Hepatocyte (in vitro differentiated cells): ENCODE data around the gene IL24.

Experiments
- EZH2 ChIP-seq: fragments of 200-600 bp; sonication (generic); IDR thresholded peaks from 2 replicates; pipeline ENCODE4 v1.6.1; 2016; ENCODE audit warnings: antibody characterized with exemption, mild to moderate bottlenecking, borderline replicate concordance
- TF ChIP-seq, protein P1 (sequence below): fragments of 200-600 bp; sonication (generic); IDR thresholded peaks from 2 replicates; pipeline ENCODE4 v1.5.1; 2016; ENCODE audit warnings: antibody characterized with exemption, mild to moderate bottlenecking; ENCODE audit not compliant: poor library complexity

DNA sequence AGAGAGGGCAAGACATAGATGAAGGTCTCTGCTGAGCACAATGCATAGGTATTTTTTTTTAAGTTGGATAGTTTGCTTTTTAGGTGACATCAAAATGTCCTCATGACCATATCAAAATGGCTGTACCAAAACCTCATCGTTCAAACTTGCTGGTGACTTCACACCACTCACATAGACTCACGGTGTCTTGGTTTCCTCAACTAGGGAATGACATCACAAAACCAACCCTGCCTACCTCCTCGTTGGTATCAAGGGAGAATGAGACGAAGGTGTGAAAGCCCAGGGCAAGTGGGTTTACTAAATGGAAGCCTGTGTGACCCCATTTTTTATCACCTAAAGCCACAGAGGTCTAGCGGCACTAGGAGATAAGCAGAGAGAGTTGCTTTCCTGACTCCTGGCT, 47.5 kb downstream of the IL24 start:
- TF ChIP-seq, protein P1, sequence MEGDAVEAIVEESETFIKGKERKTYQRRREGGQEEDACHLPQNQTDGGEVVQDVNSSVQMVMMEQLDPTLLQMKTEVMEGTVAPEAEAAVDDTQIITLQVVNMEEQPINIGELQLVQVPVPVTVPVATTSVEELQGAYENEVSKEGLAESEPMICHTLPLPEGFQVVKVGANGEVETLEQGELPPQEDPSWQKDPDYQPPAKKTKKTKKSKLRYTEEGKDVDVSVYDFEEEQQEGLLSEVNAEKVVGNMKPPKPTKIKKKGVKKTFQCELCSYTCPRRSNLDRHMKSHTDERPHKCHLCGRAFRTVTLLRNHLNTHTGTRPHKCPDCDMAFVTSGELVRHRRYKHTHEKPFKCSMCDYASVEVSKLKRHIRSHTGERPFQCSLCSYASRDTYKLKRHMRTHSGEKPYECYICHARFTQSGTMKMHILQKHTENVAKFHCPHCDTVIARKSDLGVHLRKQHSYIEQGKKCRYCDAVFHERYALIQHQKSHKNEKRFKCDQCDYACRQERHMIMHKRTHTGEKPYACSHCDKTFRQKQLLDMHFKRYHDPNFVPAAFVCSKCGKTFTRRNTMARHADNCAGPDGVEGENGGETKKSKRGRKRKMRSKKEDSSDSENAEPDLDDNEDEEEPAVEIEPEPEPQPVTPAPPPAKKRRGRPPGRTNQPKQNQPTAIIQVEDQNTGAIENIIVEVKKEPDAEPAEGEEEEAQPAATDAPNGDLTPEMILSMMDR, result no peak
- no peak for TF ChIP-seq EZH2
